GM23248 (cell line): Measurements from ENCODE around the gene COL7A1.

Experiments
- EZH2 ChIP-seq: fragments of 200-600 bp; sonication (generic); IDR thresholded peaks from 2 replicates; pipeline ENCODE4 v1.6.1; 2018; ENCODE audit warnings: antibody characterized with exemption, mild to moderate bottlenecking; ENCODE audit not compliant: insufficient read depth, poor library complexity, severe bottlenecking
- EZH2phosphoT487 ChIP-seq: fragments of 200-600 bp; sonication (generic); IDR thresholded peaks from 2 replicates; pipeline ENCODE4 v1.6.1; 2018; ENCODE audit warnings: antibody characterized with exemption, moderate library complexity, mild to moderate bottlenecking, low read depth; ENCODE audit not compliant: insufficient read depth

- no peak for TF ChIP-seq EZH2phosphoT487
- TF ChIP-seq EZH2 = no peak
Observed at GRCh38 chr3:48562367-48563095, 32.6 kb downstream of the COL7A1 start.
